ENCODE data around the gene PPP2R2C. TPM values are rescaled to one million over a fixed set of nuclear protein-coding genes. Genes with fewer than 3 reads are reported as not detected.

PPP2R2C gene
- polyA plus RNA-seq, 1 donor (not counting 4 experiments of a cell fraction or from before 2014, with no cell fraction given): 12.3 TPM

GRCh38 chr4:6296026-6296425 is 176.4 kb downstream of the PPP2R2C start:
- H3K27me3 ChIP-seq (ENCODE audit: control insufficient read depth, extremely low read depth, insufficient read depth, low read length): no peaks in the 10 kb centered on the region
- no peaks in the 10 kb centered on the region for H3K9me3 ChIP-seq (ENCODE audit: control insufficient read depth, low read depth, low read length)
- no peak overlapping the region for H3K4me2 ChIP-seq (ENCODE audit: control insufficient read depth, extremely low read depth, insufficient read depth, low read depth, low read length)
- H3K4me3 ChIP-seq (ENCODE audit: control insufficient read depth in 2 of 3, extremely low read depth in 1 of 3, insufficient read depth in 2 of 3, low read depth in 1 of 3, low read length in 3 of 3): no peak overlapping the region
- H3K9me1 ChIP-seq (ENCODE audit: control insufficient read depth, extremely low read depth, insufficient read depth, low read length): no peaks in the 10 kb centered on the region
- no peak overlapping the region for H3K9ac ChIP-seq (ENCODE audit: control insufficient read depth, extremely low read depth, insufficient read depth, low read length)
- dilution Hi-C loops (cut with MboI; ENCODE audit: extremely low pct_ligation_motif_present, low sequenced_read_pairs): no loop called here
- no peak overlapping the region for H3K27ac ChIP-seq (ENCODE audit: control insufficient read depth, insufficient read depth, low read length)
- DNase-seq (ENCODE audit: low read depth, low spot score) (no peak), FAIRE-seq (no peak)
- no peaks in the 10 kb centered on the region for H3K4me1 ChIP-seq (ENCODE audit: control insufficient read depth, extremely low read depth, insufficient read depth, low read length)
- TF ChIP-seq CTCF (optimal IDR thresholded peaks at IDR 0.05 in 1 of 3, IDR thresholded peaks at IDR 0.05 in 1 of 3, conservative IDR thresholded peaks at IDR 0.05 in 1 of 3; ENCODE audit: extremely low read depth in 1 of 3, insufficient read depth in 2 of 3, low read length in 3 of 3) (no peak), EZH2 (IDR thresholded peaks at IDR 0.05; ENCODE audit: low read length) (no peak)
- H3K36me3 ChIP-seq (ENCODE audit: control insufficient read depth in 2 of 2, extremely low read depth in 1 of 2, insufficient read depth in 2 of 2, low read length in 2 of 2): peaks cover 0 to 10% of the 10 kb centered on the region in 2 experiments
- H4K20me1 ChIP-seq (ENCODE audit: control insufficient read depth, extremely low read depth, insufficient read depth, low read length): no peaks in the 10 kb centered on the region
- H2AFZ ChIP-seq (ENCODE audit: control insufficient read depth, low read length): no peak overlapping the region
- no peaks in the 10 kb centered on the region for H3K79me2 ChIP-seq (ENCODE audit: control insufficient read depth, insufficient read depth, low read length)

- dilution Hi-C loops (cut with MboI; ENCODE audit: extremely low pct_ligation_motif_present, low sequenced_read_pairs): no loop called here
- no peak for FAIRE-seq
- Histone ChIP-seq H3K36me3 (ENCODE audit: control insufficient read depth in 2 of 2, extremely low read depth in 1 of 2, insufficient read depth in 2 of 2, low read length in 2 of 2) (peaks cover 0 to 10% of the 10 kb centered on the region in 2 experiments), H3K9me3 (ENCODE audit: control insufficient read depth, low read depth, low read length) (no peaks in the 10 kb centered on the region), H3K27ac (ENCODE audit: control insufficient read depth, insufficient read depth, low read length) (no peak overlapping the region), H2AFZ (ENCODE audit: control insufficient read depth, low read length) (no peak overlapping the region), H3K9ac (ENCODE audit: control insufficient read depth, extremely low read depth, insufficient read depth, low read length) (no peak overlapping the region), H4K20me1 (ENCODE audit: control insufficient read depth, extremely low read depth, insufficient read depth, low read length) (no peaks in the 10 kb centered on the region), H3K79me2 (ENCODE audit: control insufficient read depth, insufficient read depth, low read length) (no peaks in the 10 kb centered on the region), H3K4me3 (ENCODE audit: control insufficient read depth in 2 of 3, extremely low read depth in 1 of 3, insufficient read depth in 2 of 3, low read depth in 1 of 3, low read length in 3 of 3) (no peak overlapping the region), H3K4me2 (ENCODE audit: control insufficient read depth, extremely low read depth, insufficient read depth, low read depth, low read length) (no peak overlapping the region), H3K4me1 (ENCODE audit: control insufficient read depth, extremely low read depth, insufficient read depth, low read length) (no peaks in the 10 kb centered on the region), H3K27me3 (ENCODE audit: control insufficient read depth, extremely low read depth, insufficient read depth, low read length) (no peaks in the 10 kb centered on the region), H3K9me1 (ENCODE audit: control insufficient read depth, extremely low read depth, insufficient read depth, low read length) (no peaks in the 10 kb centered on the region)
- DNase-seq (ENCODE audit: low read depth, low spot score): no peak
- TF ChIP-seq CTCF (optimal IDR thresholded peaks at IDR 0.05 in 1 of 3, IDR thresholded peaks at IDR 0.05 in 1 of 3, conservative IDR thresholded peaks at IDR 0.05 in 1 of 3; ENCODE audit: extremely low read depth in 1 of 3, insufficient read depth in 2 of 3, low read length in 3 of 3) (no peak), EZH2 (IDR thresholded peaks at IDR 0.05; ENCODE audit: low read length) (no peak)
These were observed 176.9 kb downstream of the PPP2R2C start for GRCh38 chr4:6295495-6295894.
